ENCODE results near the gene SHROOM3. TPM values are rescaled to one million over a fixed set of nuclear protein-coding genes. Genes with fewer than 3 reads are reported as not detected.

Gene SHROOM3
- total RNA-seq, 2 experiments from 2014 or later: not detected

DNA sequence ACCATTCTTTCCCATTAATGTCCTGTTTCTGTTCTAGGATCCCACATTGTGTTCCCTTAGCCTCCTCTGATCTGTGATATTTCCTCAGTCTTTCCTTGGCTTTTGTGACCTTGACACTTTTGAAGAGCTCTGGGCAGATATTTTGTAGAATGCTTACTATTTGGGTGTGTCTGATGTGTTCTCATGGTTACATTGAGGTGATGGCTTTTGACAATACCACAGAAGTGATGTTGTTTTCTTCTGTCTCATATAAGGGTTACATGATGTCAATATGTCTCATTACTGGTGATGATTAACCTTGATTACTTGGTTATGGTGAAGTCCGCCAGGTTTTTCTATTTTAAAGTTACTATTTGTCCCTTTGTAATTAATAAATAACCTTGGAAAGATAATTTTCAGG lies 279.2 kb downstream of the SHROOM3 start:
- H3K27me3 Mint-ChIP-seq: no peaks in the 10 kb centered on the region
- TF ChIP-seq, protein P1, sequence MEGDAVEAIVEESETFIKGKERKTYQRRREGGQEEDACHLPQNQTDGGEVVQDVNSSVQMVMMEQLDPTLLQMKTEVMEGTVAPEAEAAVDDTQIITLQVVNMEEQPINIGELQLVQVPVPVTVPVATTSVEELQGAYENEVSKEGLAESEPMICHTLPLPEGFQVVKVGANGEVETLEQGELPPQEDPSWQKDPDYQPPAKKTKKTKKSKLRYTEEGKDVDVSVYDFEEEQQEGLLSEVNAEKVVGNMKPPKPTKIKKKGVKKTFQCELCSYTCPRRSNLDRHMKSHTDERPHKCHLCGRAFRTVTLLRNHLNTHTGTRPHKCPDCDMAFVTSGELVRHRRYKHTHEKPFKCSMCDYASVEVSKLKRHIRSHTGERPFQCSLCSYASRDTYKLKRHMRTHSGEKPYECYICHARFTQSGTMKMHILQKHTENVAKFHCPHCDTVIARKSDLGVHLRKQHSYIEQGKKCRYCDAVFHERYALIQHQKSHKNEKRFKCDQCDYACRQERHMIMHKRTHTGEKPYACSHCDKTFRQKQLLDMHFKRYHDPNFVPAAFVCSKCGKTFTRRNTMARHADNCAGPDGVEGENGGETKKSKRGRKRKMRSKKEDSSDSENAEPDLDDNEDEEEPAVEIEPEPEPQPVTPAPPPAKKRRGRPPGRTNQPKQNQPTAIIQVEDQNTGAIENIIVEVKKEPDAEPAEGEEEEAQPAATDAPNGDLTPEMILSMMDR (IDR thresholded peaks at IDR 0.05): no peak
- no peak for DNase-seq
- no peak overlapping the region for H3K27ac ChIP-seq (ENCODE audit: low read depth in 1 of 2, low read length in 2 of 2)
- no peaks in the 10 kb centered on the region for H3K27me3 ChIP-seq (ENCODE audit: control insufficient read depth in 1 of 2, insufficient read depth in 2 of 2, low read length in 2 of 2)
- POLR2A ChIA-PET: no interaction called here
- CTCF ChIA-PET: no interaction called here
- H3K9me3 ChIP-seq (ENCODE audit: control insufficient read depth in 1 of 2, insufficient read depth in 1 of 2, low read length in 2 of 2): no peaks in the 10 kb centered on the region
- H3K4me3 Mint-ChIP-seq: no peak overlapping the region
- H3K4me1 ChIP-seq (ENCODE audit: insufficient read depth, low read length): no peaks in the 10 kb centered on the region
- H3K4me3 ChIP-seq (ENCODE audit: low read length): no peak overlapping the region
- no peak for ATAC-seq (ENCODE audit: poor library complexity)
- no peaks in the 10 kb centered on the region for H3K9me3 Mint-ChIP-seq
- intact Hi-C loops (cut with DNase I, micrococcal nuclease): no loop called here
- H3K27ac Mint-ChIP-seq: no peak overlapping the region
- no peaks in the 10 kb centered on the region for H3K36me3 ChIP-seq (ENCODE audit: insufficient read depth, low read length)
- peaks cover 12% of the 10 kb centered on the region for H3K4me1 Mint-ChIP-seq (ENCODE audit: low read depth)
- no peaks in the 10 kb centered on the region for H3K36me3 Mint-ChIP-seq (ENCODE audit: low read depth)

- Histone ChIP-seq H3K9me3 (ENCODE audit: control insufficient read depth in 1 of 2, insufficient read depth in 1 of 2, low read length in 2 of 2) (no peaks in the 10 kb centered on the region), H3K4me1 (ENCODE audit: insufficient read depth, low read length) (no peaks in the 10 kb centered on the region), H3K4me3 (ENCODE audit: low read length) (no peak overlapping the region), H3K27me3 (ENCODE audit: control insufficient read depth in 1 of 2, insufficient read depth in 2 of 2, low read length in 2 of 2) (no peaks in the 10 kb centered on the region), H3K36me3 (ENCODE audit: insufficient read depth, low read length) (no peaks in the 10 kb centered on the region), H3K27ac (ENCODE audit: low read depth in 1 of 2, low read length in 2 of 2) (no peak overlapping the region)
- no peaks in the 10 kb centered on the region for H3K36me3 Mint-ChIP-seq (ENCODE audit: low read depth)
- peaks cover 12% of the 10 kb centered on the region for H3K4me1 Mint-ChIP-seq (ENCODE audit: low read depth)
- DNase-seq (no peak), ATAC-seq (ENCODE audit: poor library complexity) (no peak)
- ChIA-PET POLR2A (no interaction called here), CTCF (no interaction called here)
- H3K27me3 Mint-ChIP-seq: no peaks in the 10 kb centered on the region
- no peaks in the 10 kb centered on the region for H3K9me3 Mint-ChIP-seq
- no peak overlapping the region for H3K4me3 Mint-ChIP-seq
- intact Hi-C loops (cut with DNase I, micrococcal nuclease): no loop called here
- TF ChIP-seq, protein P1 (IDR thresholded peaks at IDR 0.05): no peak
- H3K27ac Mint-ChIP-seq: no peak overlapping the region
Observed at GRCh38 chr4:76716020-76716419, 281.0 kb downstream of the SHROOM3 start.

GRCh38 chr4:76716658-76717057 lies 281.6 kb downstream of the SHROOM3 start:
- no peak overlapping the region for H3K27ac ChIP-seq (ENCODE audit: low read depth in 1 of 2, low read length in 2 of 2)
- ATAC-seq (ENCODE audit: poor library complexity) (no peak), DNase-seq (no peak)
- TF ChIP-seq, protein P1 (IDR thresholded peaks at IDR 0.05): no peak
- Mint-ChIP-seq H3K36me3 (ENCODE audit: low read depth) (no peaks in the 10 kb centered on the region), H3K9me3 (no peaks in the 10 kb centered on the region), H3K4me1 (ENCODE audit: low read depth) (peaks cover 12% of the 10 kb centered on the region), H3K27me3 (no peaks in the 10 kb centered on the region), H3K4me3 (no peak overlapping the region), H3K27ac (no peak overlapping the region)
- H3K36me3 ChIP-seq (ENCODE audit: insufficient read depth, low read length): no peaks in the 10 kb centered on the region
- ChIA-PET POLR2A (no interaction called here), CTCF (no interaction called here)
- no peaks in the 10 kb centered on the region for H3K9me3 ChIP-seq (ENCODE audit: control insufficient read depth in 1 of 2, insufficient read depth in 1 of 2, low read length in 2 of 2)
- intact Hi-C loops (cut with DNase I, micrococcal nuclease): no loop called here
- H3K27me3 ChIP-seq (ENCODE audit: control insufficient read depth in 1 of 2, insufficient read depth in 2 of 2, low read length in 2 of 2): no peaks in the 10 kb centered on the region
- no peaks in the 10 kb centered on the region for H3K4me1 ChIP-seq (ENCODE audit: insufficient read depth, low read length)
- H3K4me3 ChIP-seq (ENCODE audit: low read length): no peak overlapping the region
